H1 (cell line): ENCODE data around the gene WDSUB1. TPM values are rescaled to one million over a fixed set of nuclear protein-coding genes. Genes with fewer than 3 reads are reported as not detected.

ENCODE experiments used
- BACH1 ChIP-seq: IDR thresholded peaks from 2 replicates; pipeline ENCODE4 v1.6.1; 2012; ENCODE audit warnings: low read length, improper control_type of control experiment
- CBX5 ChIP-seq: fragments of 300-800, 300-1000 bp; sonication (generic); IDR thresholded peaks from 2 replicates; pipeline ENCODE4 v1.7.1; 2016; ENCODE audit warnings: antibody characterized with exemption, low read length, low read depth
- CHD7 ChIP-seq: fragments of 300-600 bp; sonication (generic); IDR thresholded peaks from 2 replicates; pipeline ENCODE4 v1.7.1; 2012; ENCODE audit warnings: low read length, moderate library complexity, mild to moderate bottlenecking, inconsistent platforms; ENCODE audit not compliant: insufficient replicate concordance
- PHF8 ChIP-seq: fragments of 200-600 bp; sonication (generic); conservative IDR thresholded peaks from 2 replicates; pipeline ENCODE4 v1.7.1; 2012; ENCODE audit warnings: low read depth, mild to moderate bottlenecking, inconsistent platforms, low read length, moderate library complexity
- TCF12 ChIP-seq: IDR thresholded peaks from 2 replicates; pipeline ENCODE4 v1.6.1; 2011; ENCODE audit warnings: low read depth, mild to moderate bottlenecking, low read length
- polyA plus RNA-seq, 7 experiments: library from polyadenylated mRNA; depleted of rRNA in 3 of 7; stranded (reverse) in 5 of 7; unstranded in 2 of 7; fragments of >200 nt in 5 of 7; fragments of 200-250 nt in 2 of 7; gene quantifications; 1 replicate in 5 of 7; 2 replicates in 1 of 7; 4 replicates in 1 of 7; pipeline versions ENCODE4 v1.2.1 to v1.2.3, GENCODE V29; 2011 to 2013; ENCODE audit warnings: missing spikeins in 2 of 7, mixed read lengths in 2 of 7
- total RNA-seq: library from RNA; stranded (reverse); fragmentation: NEBNext Ultra II Directional; extraction: Animal tissue kit (Norgen Biotek cat#: 25700); gene quantifications from 2 replicates; pipeline ENCODE4 v1.2.1, GENCODE V29; 2021

Gene WDSUB1
- total and polyA plus RNA-seq, 2 of the 8 experiments (the other 6 are each of a cell fraction or from before 2014, with no cell fraction given) = 5.5 to 8.0 TPM

GRCh38 chr2:159195697-159196096 is 90.8 kb downstream of the WDSUB1 start (continued):
- no peak for TF ChIP-seq CBX5
- no peak for TF ChIP-seq CHD7
- no peak for TF ChIP-seq PHF8
- no peak for TF ChIP-seq TCF12
- no peak for TF ChIP-seq BACH1
- TF ChIP-seq, all 59 proteins: peak for 0
